ENCODE data around the gene DOCK8. TPM values are rescaled to one million over a fixed set of nuclear protein-coding genes. Genes with fewer than 3 reads are reported as not detected.

Gene DOCK8
- polyA plus RNA-seq, 2 of the 4 experiments (the other 2 are of a cell fraction) = 0.27 to 0.68 TPM

GRCh38 chr9:472479-473075 lies 257.9 kb downstream of the DOCK8 start:
- H3K9me3 ChIP-seq = no peaks in the 10 kb centered on the region
- H3K4me3 ChIP-seq = no peak overlapping the region
- CTCF ChIA-PET = interaction anchor here (0.5 to 1.4 kb wide), 4 partner anchors 12 to 290 kb away, joined by 3 read pairs; no protein-coding TSS in a partner anchor
- DNase-seq (ENCODE audit: low read depth in 1 of 2, low spot score in 1 of 2) = no peak
- no peak for ATAC-seq
- H3K27ac ChIP-seq = no peak overlapping the region
- FAIRE-seq = no peak
- POLR2A ChIA-PET = no interaction called here
- TF ChIP-seq TP53 (CRISPR knock-in tag; IDR thresholded peaks at IDR 0.05) = no peak
- no peak for TF ChIP-seq POLR2A (IDR thresholded peaks at IDR 0.05; ENCODE audit: low read length)
- WGBS (ENCODE audit: missing lambda C conversion rate) = 84% methylated on average over 7 of the region's 7 CpGs
- no peak overlapping the region for H3K4me2 ChIP-seq
- H3K4me1 ChIP-seq = peaks cover 16% of the 10 kb centered on the region

DNA sequence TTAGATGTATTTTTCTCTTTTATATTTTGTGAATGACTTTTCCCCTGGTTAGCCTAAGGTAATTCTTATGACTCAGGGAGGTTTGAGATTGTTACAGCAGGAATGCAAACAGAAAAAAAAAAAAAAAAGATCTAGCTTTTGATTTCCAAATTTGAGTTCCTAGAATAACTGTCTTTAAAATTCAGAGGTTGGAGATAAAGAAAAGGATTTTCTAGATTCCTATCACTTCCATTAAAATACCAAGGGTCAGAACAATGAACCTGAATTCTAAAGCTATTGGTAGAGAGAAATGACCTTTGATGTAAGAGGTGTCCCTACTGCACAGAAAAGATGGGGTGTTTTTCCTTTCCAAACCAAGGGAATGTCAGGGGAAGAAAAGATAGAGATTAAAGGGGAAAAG lies 262.5 kb downstream of the DOCK8 start:
- TF ChIP-seq REST (IDR thresholded peaks at IDR 0.05) = no peak
- no peak for TF ChIP-seq FOSB (CRISPR knock-in tag; IDR thresholded peaks at IDR 0.05)
- TF ChIP-seq ZNF302 (CRISPR knock-in tag; IDR thresholded peaks at IDR 0.05) = no peak
- no peak for TF ChIP-seq POLR2A (IDR thresholded peaks at IDR 0.05; ENCODE audit: low read length)
- Histone ChIP-seq H3K4me3 (no peak overlapping the region), H3K27ac (no peak overlapping the region), H3K4me2 (no peak overlapping the region), H3K4me1 (no peaks in the 10 kb centered on the region), H3K9me3 (no peaks in the 10 kb centered on the region)
- ChIA-PET CTCF (interaction anchor here (0.6 to 2.0 kb wide), 2 partner anchors 12 to 33 kb away, joined by 3 to 6 read pairs; no protein-coding TSS in a partner anchor), POLR2A (interaction anchor here (0.7 to 0.9 kb wide), 2 partner anchors 16 to 26 kb away, joined by 3 read pairs; no protein-coding TSS in a partner anchor)
- DNase-seq (ENCODE audit: low read depth in 1 of 2, low spot score in 1 of 2) (no peak), ATAC-seq (no peak), FAIRE-seq (no peak)

DNA sequence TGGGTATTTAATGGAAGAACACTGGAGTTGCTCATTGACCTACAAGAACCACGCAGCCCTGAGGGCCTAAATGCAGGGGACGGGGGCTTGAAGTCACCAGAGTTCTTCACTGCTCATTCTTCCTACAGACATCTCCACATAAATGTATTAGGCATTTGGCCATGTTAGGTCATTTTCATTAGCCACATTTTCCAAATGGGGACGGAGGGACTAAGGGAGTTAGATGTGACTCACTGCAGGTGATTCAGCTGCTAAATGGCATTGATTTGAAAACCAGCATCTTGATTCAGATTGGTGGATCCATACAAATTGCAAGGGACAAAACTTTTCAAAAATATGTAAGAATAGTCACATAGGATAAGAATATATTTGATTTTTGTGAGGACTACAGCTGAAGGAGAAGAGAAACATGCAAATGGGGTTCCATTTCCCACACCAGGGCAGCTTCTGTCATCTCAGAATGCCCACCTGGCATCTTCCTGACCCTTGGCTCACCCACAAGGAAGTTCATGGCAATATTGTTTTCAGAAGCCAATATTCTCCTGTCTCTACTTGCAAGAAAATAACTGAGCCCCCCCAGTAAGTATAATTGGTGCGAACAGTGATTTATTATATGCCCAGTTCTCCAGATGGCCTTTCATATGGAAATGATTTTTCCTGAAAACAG lies 264.8 kb downstream of the DOCK8 start:
- H3K4me1 ChIP-seq = no peaks in the 10 kb centered on the region
- ATAC-seq = no peak
- DNase-seq (ENCODE audit: low read depth in 1 of 2, low spot score in 1 of 2) = no peak

More for the DNA sequence above, 264.8 kb downstream of the DOCK8 start:
- POLR2A ChIA-PET = no interaction called here
- Histone ChIP-seq H3K9me3 (no peaks in the 10 kb centered on the region), H3K4me3 (no peak overlapping the region), H3K27ac (no peak overlapping the region), H3K4me2 (no peak overlapping the region)
- CTCF ChIA-PET = interaction anchor here (1.5 kb wide), 1 partner anchor 25 kb away, joined by 5 read pairs; the partner anchor contains the start of gene KANK1
- TF ChIP-seq HES2 (IDR thresholded peaks at IDR 0.05) (no peak), CTCF (IDR thresholded peaks at IDR 0.05) (no peak), BHLHE40 (IDR thresholded peaks at IDR 0.05; ENCODE audit: low read depth, low read length) (no peak), HOXB13 (CRISPR knock-in tag; IDR thresholded peaks at IDR 0.05; ENCODE audit: low read depth) (no peak), RARB (CRISPR knock-in tag; IDR thresholded peaks at IDR 0.05) (no peak), EHMT2 (IDR thresholded peaks at IDR 0.05; ENCODE audit: low read depth) (no peak), ELK1 (IDR thresholded peaks at IDR 0.05; ENCODE audit: low read depth, low read length) (no peak), ZNF302 (CRISPR knock-in tag; IDR thresholded peaks at IDR 0.05) (no peak), ZSCAN20 (CRISPR knock-in tag; IDR thresholded peaks at IDR 0.05) (no peak), HOXA7 (CRISPR knock-in tag; IDR thresholded peaks at IDR 0.05) (no peak), FOSB (CRISPR knock-in tag; IDR thresholded peaks at IDR 0.05) (no peak), KDM5A (IDR thresholded peaks at IDR 0.05) (no peak), NR3C1 (IDR thresholded peaks at IDR 0.05) (no peak), MYC (IDR thresholded peaks at IDR 0.05; ENCODE audit: borderline replicate concordance, low read length) (no peak), MAZ (IDR thresholded peaks at IDR 0.05; ENCODE audit: borderline replicate concordance, low read depth, low read length) (no peak), CEBPB (IDR thresholded peaks at IDR 0.05) (no peak), POLR2A (IDR thresholded peaks at IDR 0.05; ENCODE audit: low read length) (no peak)
- FAIRE-seq = no peak
- 87% methylated on average over 4 of the region's 4 CpGs for WGBS (ENCODE audit: missing lambda C conversion rate)
